NB4 (cell line): Measurements from ENCODE around the gene STK33.
A peak's percentile ranks its signal among the peaks of the same experiment; 100 is the strongest.

Source experiments
- DNase-seq: peaks from one replicate; pipeline ENCODE4 v3.0.0; 2010; ENCODE audit warnings: low read depth
- H3K4me3 ChIP-seq: one replicate; pipeline ENCODE4 v1.5.1; 2011; ENCODE audit warnings: mild to moderate bottlenecking, low read depth, low read length, moderate library complexity
- MYC ChIP-seq: IDR thresholded peaks from 2 replicates; pipeline ENCODE4 v1.6.1; 2011; ENCODE audit warnings: low read depth, low read length
- POLR2A ChIP-seq: IDR thresholded peaks from 2 replicates; pipeline ENCODE4 v1.6.1; 2011; ENCODE audit warnings: mild to moderate bottlenecking; ENCODE audit not compliant: insufficient read length; ENCODE audit errors: extremely low read depth
- TF ChIP-seq, protein P1 (sequence below): IDR thresholded peaks from one replicate; pipeline ENCODE4 v1.5.1; 2012; ENCODE audit warnings: low read depth, low read length
- TF ChIP-seq, protein P2 (sequence below): IDR thresholded peaks from 2 replicates; pipeline ENCODE4 v1.6.1; 2011; ENCODE audit warnings: low read depth, low read length

The STK33 gene

DNA sequence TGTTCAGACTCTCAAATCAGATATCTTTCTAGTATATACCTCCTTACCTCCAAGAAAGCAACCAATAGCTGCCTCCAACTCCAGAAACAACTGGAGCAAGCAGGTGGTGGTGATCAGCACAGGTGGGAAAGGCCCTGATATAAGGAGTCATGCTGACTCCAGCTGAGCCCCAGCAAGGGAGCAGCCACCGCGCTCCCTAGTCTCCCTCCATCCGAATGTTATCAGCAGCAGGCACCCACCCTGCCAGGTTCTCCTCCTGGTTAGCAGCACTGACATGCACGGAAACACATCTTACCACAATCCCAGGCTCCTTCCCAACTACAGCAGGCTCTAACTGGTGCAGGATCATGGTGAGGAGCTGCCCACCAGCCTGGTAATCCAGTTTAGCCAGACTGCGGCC, 18.5 kb upstream of the STK33 start:
- no peak for DNase-seq
- TF ChIP-seq, protein P1, sequence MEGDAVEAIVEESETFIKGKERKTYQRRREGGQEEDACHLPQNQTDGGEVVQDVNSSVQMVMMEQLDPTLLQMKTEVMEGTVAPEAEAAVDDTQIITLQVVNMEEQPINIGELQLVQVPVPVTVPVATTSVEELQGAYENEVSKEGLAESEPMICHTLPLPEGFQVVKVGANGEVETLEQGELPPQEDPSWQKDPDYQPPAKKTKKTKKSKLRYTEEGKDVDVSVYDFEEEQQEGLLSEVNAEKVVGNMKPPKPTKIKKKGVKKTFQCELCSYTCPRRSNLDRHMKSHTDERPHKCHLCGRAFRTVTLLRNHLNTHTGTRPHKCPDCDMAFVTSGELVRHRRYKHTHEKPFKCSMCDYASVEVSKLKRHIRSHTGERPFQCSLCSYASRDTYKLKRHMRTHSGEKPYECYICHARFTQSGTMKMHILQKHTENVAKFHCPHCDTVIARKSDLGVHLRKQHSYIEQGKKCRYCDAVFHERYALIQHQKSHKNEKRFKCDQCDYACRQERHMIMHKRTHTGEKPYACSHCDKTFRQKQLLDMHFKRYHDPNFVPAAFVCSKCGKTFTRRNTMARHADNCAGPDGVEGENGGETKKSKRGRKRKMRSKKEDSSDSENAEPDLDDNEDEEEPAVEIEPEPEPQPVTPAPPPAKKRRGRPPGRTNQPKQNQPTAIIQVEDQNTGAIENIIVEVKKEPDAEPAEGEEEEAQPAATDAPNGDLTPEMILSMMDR: no peak
- no peak for TF ChIP-seq MYC
- H3K4me3 ChIP-seq: no peak overlapping the region

DNA sequence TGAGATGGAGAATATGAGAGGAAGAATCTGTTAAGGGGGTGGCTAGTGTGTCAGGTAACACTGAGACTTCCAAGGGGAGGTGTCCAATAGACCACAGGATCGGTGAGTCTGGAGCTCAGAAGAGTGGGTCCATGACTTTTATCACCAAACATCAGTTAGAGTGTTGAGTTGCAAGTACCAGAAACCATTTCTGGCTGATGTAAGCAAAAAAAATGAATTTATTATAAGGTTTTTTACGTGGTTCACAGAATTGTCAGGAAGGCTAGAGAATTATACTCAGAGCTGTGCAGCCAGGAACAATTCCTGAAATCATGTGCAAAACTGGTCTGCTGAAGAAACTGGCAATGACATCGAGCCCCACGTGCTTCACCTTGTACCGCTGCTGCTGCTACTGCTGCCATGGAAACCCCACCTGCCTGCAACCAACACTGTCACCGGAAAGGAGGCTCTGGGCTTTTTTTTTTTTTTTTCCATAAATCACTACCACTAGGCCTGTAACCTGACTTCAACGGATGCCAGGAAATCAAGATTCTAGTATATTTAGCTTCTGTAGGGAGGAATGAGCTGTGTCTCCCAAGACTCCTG, 16.6 kb upstream of the STK33 start:
- H3K4me3 ChIP-seq: no peak overlapping the region
- DNase-seq: no peak
- TF ChIP-seq, protein P2, sequence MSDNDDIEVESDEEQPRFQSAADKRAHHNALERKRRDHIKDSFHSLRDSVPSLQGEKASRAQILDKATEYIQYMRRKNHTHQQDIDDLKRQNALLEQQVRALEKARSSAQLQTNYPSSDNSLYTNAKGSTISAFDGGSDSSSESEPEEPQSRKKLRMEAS: no peak
- no peak for TF ChIP-seq MYC
- TF ChIP-seq POLR2A: no peak
- TF ChIP-seq, protein P1: no peak

DNA sequence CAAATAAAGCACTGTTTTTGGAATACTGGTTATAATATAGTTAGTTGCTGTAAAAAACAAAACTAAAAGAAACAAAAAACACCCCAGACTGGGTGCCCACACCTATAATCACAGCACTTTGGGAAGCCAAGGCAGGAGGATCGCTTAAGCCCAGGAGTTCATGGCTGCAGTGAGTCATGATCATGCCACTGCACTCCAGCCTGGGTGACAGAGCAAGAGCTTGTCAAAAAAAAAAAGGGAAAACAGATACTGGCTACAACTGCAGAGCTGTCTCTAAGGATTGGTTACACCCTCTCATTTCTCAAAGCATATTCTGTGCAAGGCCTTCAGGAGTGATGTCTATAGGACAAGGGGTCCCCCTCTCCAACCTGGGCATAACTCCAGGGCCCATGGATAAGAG, 14.6 kb upstream of the STK33 start:
- TF ChIP-seq POLR2A (no peak), MYC (no peak)
- TF ChIP-seq, protein P2: no peak
- TF ChIP-seq, protein P1: no peak
- no peak for DNase-seq
- H3K4me3 ChIP-seq: no peak overlapping the region

DNA sequence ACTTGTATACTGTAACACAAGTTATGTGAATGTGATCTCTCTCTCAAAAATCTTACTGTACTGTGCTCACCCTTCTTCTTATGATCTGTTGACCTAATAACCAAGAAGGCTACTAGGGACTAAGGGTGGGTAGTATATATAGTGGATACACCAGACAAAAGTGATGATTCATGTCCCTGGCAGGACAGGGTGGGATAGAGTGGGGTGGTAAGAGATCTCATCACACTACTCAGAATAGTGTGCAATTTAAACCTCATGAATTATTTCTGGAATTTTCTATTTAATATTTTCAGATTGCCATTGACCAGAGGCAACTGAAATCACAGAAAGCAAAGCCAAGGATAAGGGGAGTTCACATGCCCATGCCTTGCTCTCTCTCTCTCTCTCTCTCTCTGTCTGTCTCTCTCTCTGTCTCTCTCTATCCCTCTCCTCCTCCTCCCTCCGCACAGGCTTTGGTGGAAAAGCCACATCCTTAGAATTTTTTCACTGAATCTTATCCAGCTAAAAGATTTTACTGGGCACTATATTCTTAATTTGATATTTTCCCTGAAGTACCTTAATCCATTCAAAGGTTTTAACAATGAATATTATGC, 12.0 kb upstream of the STK33 start:
- TF ChIP-seq, protein P2: no peak
- TF ChIP-seq, protein P1: no peak
- TF ChIP-seq POLR2A (no peak), MYC (no peak)
- H3K4me3 ChIP-seq: no peak overlapping the region
- DNase-seq: no peak

DNA sequence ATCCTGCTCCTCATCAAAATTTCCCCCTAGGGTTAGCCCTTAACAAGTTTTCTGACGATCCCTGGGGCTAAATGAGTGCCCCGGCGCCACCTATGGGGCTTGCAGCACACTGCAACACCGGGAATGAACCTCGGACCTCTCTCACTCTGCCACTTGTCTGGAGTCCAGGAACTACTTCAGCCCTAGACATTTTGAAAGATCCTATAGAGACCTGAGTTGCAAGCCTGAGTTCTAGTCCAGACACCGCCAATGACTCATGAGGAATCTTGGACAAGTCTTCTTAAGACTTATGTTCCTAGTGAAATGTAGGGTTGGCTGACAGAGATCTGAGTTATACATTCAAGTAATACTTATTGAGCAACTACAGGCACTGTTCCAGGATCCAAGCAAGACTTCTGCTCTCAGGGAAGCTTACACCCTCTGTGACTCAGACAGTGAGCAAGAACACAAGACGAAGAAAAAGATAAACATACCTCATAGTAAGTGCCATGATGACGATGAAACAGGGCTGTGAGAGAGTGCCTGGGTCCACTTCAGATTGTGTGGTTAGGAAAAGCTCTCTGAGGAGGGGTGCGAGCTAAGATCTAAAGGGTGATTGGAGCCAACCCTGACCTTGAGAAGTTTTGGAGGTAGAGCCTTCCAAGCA, 10.2 kb upstream of the STK33 start:
- TF ChIP-seq, protein P1: peak; percentile 79
- no peak for TF ChIP-seq POLR2A
- TF ChIP-seq, protein P2: no peak
- H3K4me3 ChIP-seq: no peak overlapping the region
- DNase-seq: peak; percentile 48
